ENCODE results near the gene BDP1.
"Not testable (repeated sequence)": the region's sequence is repeated elsewhere in the genome, so short reads cannot be mapped to it uniquely, and the experiment has no call there.

BDP1 gene

GRCh38 chr5:71455427-71456361, at the start of gene BDP1:
Gene BDP1 (plus strand): TSS chr5:71455651. CDS start chr5:71455878, 227 bp downstream.
- Mint-ChIP-seq H3K9me3 (no peaks in the 10 kb centered on the region), H3K4me3 (peak within 1 kb of the TSS; percentile 99), H3K27ac (peak within 1 kb of the TSS; percentile 97), H3K4me1 (ENCODE audit: low read depth) (peaks cover 27% of the 10 kb centered on the region), H3K27me3 (peaks cover 11% of the 10 kb centered on the region), H3K36me3 (ENCODE audit: low read depth) (peaks cover 45% of the 10 kb centered on the region)
- peak; percentile 99 for DNase-seq

GRCh38 chr5:71410088-71410487, 45.4 kb upstream of the BDP1 start:
- H3K4me3 Mint-ChIP-seq, result not testable (repeated sequence)

GRCh38 chr5:71415626-71416025, 39.8 kb upstream of the BDP1 start:
- not testable (repeated sequence) for H3K4me3 Mint-ChIP-seq; H3K4me1 Mint-ChIP-seq (ENCODE audit: low read depth); DNase-seq; H3K9me3 Mint-ChIP-seq; H3K36me3 Mint-ChIP-seq (ENCODE audit: low read depth); H3K27ac Mint-ChIP-seq
- H3K27me3 Mint-ChIP-seq, result peaks cover 38% of the 10 kb centered on the region

More at GRCh38 chr5:71410088-71410487, 45.4 kb upstream of the BDP1 start:
- H3K4me1 Mint-ChIP-seq (ENCODE audit: low read depth); H3K9me3 Mint-ChIP-seq; H3K36me3 Mint-ChIP-seq (ENCODE audit: low read depth); H3K27ac Mint-ChIP-seq; DNase-seq: not testable (repeated sequence)
- peaks cover 25% of the 10 kb centered on the region for H3K27me3 Mint-ChIP-seq

GRCh38 chr5:71418026-71418425, 37.4 kb upstream of the BDP1 start:
- H3K36me3 Mint-ChIP-seq (ENCODE audit: low read depth); H3K4me1 Mint-ChIP-seq (ENCODE audit: low read depth); H3K9me3 Mint-ChIP-seq; H3K27ac Mint-ChIP-seq; H3K4me3 Mint-ChIP-seq; DNase-seq: not testable (repeated sequence)
- H3K27me3 Mint-ChIP-seq, result peaks cover 38% of the 10 kb centered on the region

GRCh38 chr5:71421278-71421677, 34.2 kb upstream of the BDP1 start:
- not testable (repeated sequence) for H3K36me3 Mint-ChIP-seq (ENCODE audit: low read depth); H3K27ac Mint-ChIP-seq; DNase-seq; H3K4me1 Mint-ChIP-seq (ENCODE audit: low read depth); H3K4me3 Mint-ChIP-seq; H3K9me3 Mint-ChIP-seq
- H3K27me3 Mint-ChIP-seq, result peaks cover 18% of the 10 kb centered on the region

GRCh38 chr5:71423896-71424295, 31.6 kb upstream of the BDP1 start:
- H3K36me3 Mint-ChIP-seq (ENCODE audit: low read depth); H3K4me1 Mint-ChIP-seq (ENCODE audit: low read depth); DNase-seq; H3K4me3 Mint-ChIP-seq; H3K9me3 Mint-ChIP-seq; H3K27ac Mint-ChIP-seq: not testable (repeated sequence)
- H3K27me3 Mint-ChIP-seq, result peaks cover 14% of the 10 kb centered on the region

- H3K4me3 Mint-ChIP-seq; H3K9me3 Mint-ChIP-seq; H3K27ac Mint-ChIP-seq; H3K4me1 Mint-ChIP-seq (ENCODE audit: low read depth); H3K36me3 Mint-ChIP-seq (ENCODE audit: low read depth); DNase-seq: not testable (repeated sequence)
- peaks cover 13% of the 10 kb centered on the region for H3K27me3 Mint-ChIP-seq
Observed at GRCh38 chr5:71426686-71427474, 28.6 kb upstream of the BDP1 start.

GRCh38 chr5:71432410-71432809, 23.0 kb upstream of the BDP1 start:
- not testable (repeated sequence) for H3K4me1 Mint-ChIP-seq (ENCODE audit: low read depth); H3K27ac Mint-ChIP-seq; H3K4me3 Mint-ChIP-seq; H3K36me3 Mint-ChIP-seq (ENCODE audit: low read depth); DNase-seq; H3K9me3 Mint-ChIP-seq
- H3K27me3 Mint-ChIP-seq, result peaks cover 33% of the 10 kb centered on the region

- H3K4me3 Mint-ChIP-seq, H3K9me3 Mint-ChIP-seq: not testable (repeated sequence)
Observed at GRCh38 chr5:71434825-71435224, 20.6 kb upstream of the BDP1 start.

GRCh38 chr5:71441564-71441963, 13.9 kb upstream of the BDP1 start:
- not testable (repeated sequence) for H3K4me3 Mint-ChIP-seq, H3K27ac Mint-ChIP-seq

More at GRCh38 chr5:71434825-71435224, 20.6 kb upstream of the BDP1 start:
- DNase-seq; H3K4me1 Mint-ChIP-seq (ENCODE audit: low read depth); H3K36me3 Mint-ChIP-seq (ENCODE audit: low read depth); H3K27ac Mint-ChIP-seq: not testable (repeated sequence)
- peaks cover 20% of the 10 kb centered on the region for H3K27me3 Mint-ChIP-seq

GRCh38 chr5:71443891-71444290, 11.6 kb upstream of the BDP1 start:
- not testable (repeated sequence) for H3K4me3 Mint-ChIP-seq; DNase-seq; H3K36me3 Mint-ChIP-seq (ENCODE audit: low read depth); H3K27ac Mint-ChIP-seq; H3K9me3 Mint-ChIP-seq
- H3K27me3 Mint-ChIP-seq, result peaks cover 41% of the 10 kb centered on the region
- peaks cover 12% of the 10 kb centered on the region for H3K4me1 Mint-ChIP-seq (ENCODE audit: low read depth)

More at GRCh38 chr5:71441564-71441963, 13.9 kb upstream of the BDP1 start:
- DNase-seq; H3K36me3 Mint-ChIP-seq (ENCODE audit: low read depth); H3K9me3 Mint-ChIP-seq; H3K4me1 Mint-ChIP-seq (ENCODE audit: low read depth): not testable (repeated sequence)
- H3K27me3 Mint-ChIP-seq, result peaks cover 38% of the 10 kb centered on the region

- not testable (repeated sequence) for H3K9me3 Mint-ChIP-seq; H3K4me3 Mint-ChIP-seq; DNase-seq; H3K27ac Mint-ChIP-seq; H3K36me3 Mint-ChIP-seq (ENCODE audit: low read depth)
- Mint-ChIP-seq H3K27me3 (peaks cover 44% of the 10 kb centered on the region), H3K4me1 (ENCODE audit: low read depth) (peaks cover 12% of the 10 kb centered on the region)
Observed at GRCh38 chr5:71445015-71445414, 10.4 kb upstream of the BDP1 start.

- DNase-seq; H3K27ac Mint-ChIP-seq; H3K4me3 Mint-ChIP-seq; H3K36me3 Mint-ChIP-seq (ENCODE audit: low read depth); H3K9me3 Mint-ChIP-seq: not testable (repeated sequence)
- peaks cover 44% of the 10 kb centered on the region for H3K27me3 Mint-ChIP-seq
- H3K4me1 Mint-ChIP-seq (ENCODE audit: low read depth), result peaks cover 12% of the 10 kb centered on the region
Observed at GRCh38 chr5:71445523-71446152, 9.8 kb upstream of the BDP1 start.

GRCh38 chr5:71446540-71447216, 8.8 kb upstream of the BDP1 start:
- H3K4me3 Mint-ChIP-seq; H3K9me3 Mint-ChIP-seq; DNase-seq; H3K27ac Mint-ChIP-seq; H3K36me3 Mint-ChIP-seq (ENCODE audit: low read depth): not testable (repeated sequence)
- H3K27me3 Mint-ChIP-seq, result peaks cover 44% of the 10 kb centered on the region
- H3K4me1 Mint-ChIP-seq (ENCODE audit: low read depth), result peaks cover 12% of the 10 kb centered on the region
